Measurements from ENCODE around the gene DBI.

DNA sequence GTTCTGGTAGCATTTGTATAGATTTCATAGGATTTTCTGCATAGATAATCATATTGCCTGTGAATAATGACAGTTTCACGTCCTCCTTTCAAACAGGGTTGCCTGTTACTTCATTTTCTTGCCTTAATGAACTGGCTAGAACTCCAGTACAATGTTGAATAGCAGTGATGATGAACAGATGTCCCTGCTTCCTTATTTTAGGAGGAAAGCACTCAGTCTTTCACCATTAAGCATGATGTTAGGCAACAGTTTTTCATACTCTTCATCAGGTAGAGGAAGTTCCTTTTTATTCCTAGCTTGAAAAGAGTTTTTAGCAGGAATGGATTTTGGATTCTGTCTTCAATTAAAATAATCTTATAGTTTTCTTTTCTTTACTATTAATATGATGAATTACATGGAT, 39.8 kb upstream of the DBI start:
- TF ChIP-seq, protein P1, sequence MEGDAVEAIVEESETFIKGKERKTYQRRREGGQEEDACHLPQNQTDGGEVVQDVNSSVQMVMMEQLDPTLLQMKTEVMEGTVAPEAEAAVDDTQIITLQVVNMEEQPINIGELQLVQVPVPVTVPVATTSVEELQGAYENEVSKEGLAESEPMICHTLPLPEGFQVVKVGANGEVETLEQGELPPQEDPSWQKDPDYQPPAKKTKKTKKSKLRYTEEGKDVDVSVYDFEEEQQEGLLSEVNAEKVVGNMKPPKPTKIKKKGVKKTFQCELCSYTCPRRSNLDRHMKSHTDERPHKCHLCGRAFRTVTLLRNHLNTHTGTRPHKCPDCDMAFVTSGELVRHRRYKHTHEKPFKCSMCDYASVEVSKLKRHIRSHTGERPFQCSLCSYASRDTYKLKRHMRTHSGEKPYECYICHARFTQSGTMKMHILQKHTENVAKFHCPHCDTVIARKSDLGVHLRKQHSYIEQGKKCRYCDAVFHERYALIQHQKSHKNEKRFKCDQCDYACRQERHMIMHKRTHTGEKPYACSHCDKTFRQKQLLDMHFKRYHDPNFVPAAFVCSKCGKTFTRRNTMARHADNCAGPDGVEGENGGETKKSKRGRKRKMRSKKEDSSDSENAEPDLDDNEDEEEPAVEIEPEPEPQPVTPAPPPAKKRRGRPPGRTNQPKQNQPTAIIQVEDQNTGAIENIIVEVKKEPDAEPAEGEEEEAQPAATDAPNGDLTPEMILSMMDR (IDR thresholded peaks at IDR 0.05): no peak
- TF ChIP-seq POLR2A (IDR thresholded peaks at IDR 0.05): no peak
- TF ChIP-seq POLR2AphosphoS5 (IDR thresholded peaks at IDR 0.05): no peak

Measured in prostate gland (tissue), 2 donors.